Bone marrow (tissue), 2 donors: Measurements from ENCODE around the gene SHOX.
"Not testable (repeated sequence)": the region's sequence is repeated elsewhere in the genome, so short reads cannot be mapped to it uniquely, and the experiment has no call there.

Source experiments
- DNase-seq, 2 donors: peaks; one replicate each; lab custom pipeline; 2025; lab: John Stamatoyannopoulos, UW

Gene SHOX

GRCh38 chrX:637660-638481, 7.3 kb downstream of the SHOX start:
- DNase-seq = no peak

GRCh38 chrX:638482-639131, 8.0 kb downstream of the SHOX start:
- DNase-seq = no peak

GRCh38 chrX:639151-639550, 8.6 kb downstream of the SHOX start:
- no peak for DNase-seq

GRCh38 chrX:640641-641040, 10.1 kb downstream of the SHOX start:
- DNase-seq = no peak

- DNase-seq = no peak
Observed at GRCh38 chrX:641671-642435, 11.3 kb downstream of the SHOX start.

- no peak for DNase-seq
Observed at GRCh38 chrX:642436-643240, 12.0 kb downstream of the SHOX start.

- no peak for DNase-seq
Observed at GRCh38 chrX:643241-643595, 12.6 kb downstream of the SHOX start.

GRCh38 chrX:643911-644303, 13.3 kb downstream of the SHOX start:
- no peak for DNase-seq

GRCh38 chrX:644304-645281, 14.0 kb downstream of the SHOX start:
- no peak for DNase-seq

- no peak for DNase-seq
Observed at GRCh38 chrX:646228-646495, 15.6 kb downstream of the SHOX start.

GRCh38 chrX:646796-647195, 16.2 kb downstream of the SHOX start:
- no peak for DNase-seq

GRCh38 chrX:649166-649565, 18.6 kb downstream of the SHOX start:
- DNase-seq = no peak

GRCh38 chrX:650324-650723, 19.7 kb downstream of the SHOX start:
- no peak for DNase-seq

- no peak for DNase-seq
Observed at GRCh38 chrX:650811-651210, 20.2 kb downstream of the SHOX start.

GRCh38 chrX:651922-652321, 21.3 kb downstream of the SHOX start:
- DNase-seq = not testable (repeated sequence)

GRCh38 chrX:652341-652741, 21.8 kb downstream of the SHOX start:
- DNase-seq = no peak

- DNase-seq = no peak
Observed at GRCh38 chrX:653306-653705, 22.7 kb downstream of the SHOX start.

- no peak for DNase-seq
Observed at GRCh38 chrX:661154-661553, 30.6 kb downstream of the SHOX start.

- DNase-seq = no peak
Observed at GRCh38 chrX:662126-662525, 31.5 kb downstream of the SHOX start.

- no peak for DNase-seq
Observed at GRCh38 chrX:663841-664240, 33.2 kb downstream of the SHOX start.
